Common myeloid progenitor, CD34-positive (primary cell): ENCODE data around the gene PID1.

ENCODE experiments used
- CTCF ChIA-PET: fragments of 350-600 bp; sonication (Branson Sonifier 250); formaldehyde crosslinking; loops from one replicate; lab custom pipeline; 2021; ENCODE audit warnings: antibody characterized with exemption; lab: Charles Lee
- POLR2A ChIA-PET: fragments of 350-600 bp; sonication (Branson Sonifier 250); formaldehyde crosslinking; loops from one replicate; lab custom pipeline; 2021; ENCODE audit warnings: antibody characterized with exemption; lab: Charles Lee
- DNase-seq, 3 donors: peaks; one replicate each; pipeline versions ENCODE4 v3.0.0 to v3.0.0-alpha.2; 2013
- H3K27ac ChIP-seq, 2 experiments: 1 replicate in 1 of 2; 2 replicates in 1 of 2; pipeline ENCODE4 v1.7.0; 2013; ENCODE audit warnings: inconsistent platforms in 2 of 2, low read length in 2 of 2, mild to moderate bottlenecking in 2 of 2, low read depth in 1 of 2, moderate library complexity in 1 of 2; ENCODE audit not compliant: severe bottlenecking in 2 of 2, insufficient read depth in 1 of 2, poor library complexity in 1 of 2
- H3K27me3 ChIP-seq, 5 experiments: replicated peaks in 2 of 5; 1 replicate in 3 of 5; 2 replicates in 2 of 5; pipeline versions ENCODE4 v1.6.1 to v1.7.0; 2013; ENCODE audit warnings: low read length in 4 of 5, mild to moderate bottlenecking in 2 of 5, moderate library complexity in 2 of 5, inconsistent platforms in 1 of 5; ENCODE audit not compliant: insufficient read depth in 5 of 5, control insufficient read depth in 4 of 5
- H3K36me3 ChIP-seq, 4 experiments: 1 replicate in 2 of 4; 2 replicates in 2 of 4; pipeline versions ENCODE4 v1.6.1 to v1.7.0; 2013; ENCODE audit warnings: low read length in 3 of 4, control low read depth in 1 of 4, mild to moderate bottlenecking in 1 of 4; ENCODE audit not compliant: control insufficient read depth in 4 of 4, insufficient read depth in 4 of 4
- H3K4me1 ChIP-seq, 4 experiments: 1 replicate in 3 of 4; 2 replicates in 1 of 4; pipeline versions ENCODE4 v1.6.1 to v1.7.1; 2013; ENCODE audit warnings: low read length in 3 of 4, mild to moderate bottlenecking in 3 of 4, control low read depth in 1 of 4, inconsistent platforms in 1 of 4, moderate library complexity in 1 of 4; ENCODE audit not compliant: control insufficient read depth in 4 of 4, insufficient read depth in 4 of 4; ENCODE audit errors: control extremely low read depth in 1 of 4
- H3K4me3 ChIP-seq, 7 experiments: 1 replicate in 4 of 7; 2 replicates in 3 of 7; pipeline versions ENCODE4 v1.5.1 to v1.7.0; 2013; ENCODE audit warnings: mild to moderate bottlenecking in 7 of 7, low read length in 6 of 7, moderate library complexity in 6 of 7, inconsistent platforms in 2 of 7, low read depth in 2 of 7, control low read depth in 1 of 7; ENCODE audit not compliant: insufficient read depth in 4 of 7, control insufficient read depth in 1 of 7; ENCODE audit errors: extremely low read depth in 1 of 7
- H3K9me3 ChIP-seq, 5 experiments: 1 replicate in 4 of 5; 2 replicates in 1 of 5; pipeline versions ENCODE4 v1.6.1 to v1.7.1; 2013; ENCODE audit warnings: low read length in 4 of 5, mild to moderate bottlenecking in 2 of 5, inconsistent platforms in 1 of 5, low read depth in 1 of 5, moderate library complexity in 1 of 5; ENCODE audit not compliant: control insufficient read depth in 4 of 5, insufficient read depth in 2 of 5; ENCODE audit errors: control extremely low read depth in 1 of 5
- WGBS: methylation state at CpG from one replicate; pipeline ENCODE4 v1.1.5; 2013; ENCODE audit not compliant: insufficient coverage; 5-methylcytosine and 5-hydroxymethylcytosine counted together

Gene PID1

GRCh38 chr2:228999326-228999725 is 271.8 kb downstream of the PID1 start:
- POLR2A ChIA-PET, result no interaction called here
- 100% methylated on average over 1 of the region's 1 CpG for WGBS
- CTCF ChIA-PET, result no interaction called here
- H3K4me3 ChIP-seq, result no peak overlapping the region
- peaks cover 0 to 10% (median 4%) of the 10 kb centered on the region in 5 experiments for H3K9me3 ChIP-seq
- H3K36me3 ChIP-seq, result no peaks in the 10 kb centered on the region
- no peaks in the 10 kb centered on the region for H3K4me1 ChIP-seq
- no peak for DNase-seq
- H3K27ac ChIP-seq, result no peak overlapping the region
- no peaks in the 10 kb centered on the region for H3K27me3 ChIP-seq

- DNase-seq, result no peak
- no peak overlapping the region for H3K27ac ChIP-seq
- H3K4me3 ChIP-seq, result no peak overlapping the region
- no peaks in the 10 kb centered on the region for H3K36me3 ChIP-seq
- POLR2A ChIA-PET, result no interaction called here
- CTCF ChIA-PET, result interaction anchor here (0.6 kb wide), 1 partner anchor 959 kb away, joined by 3 read pairs; no protein-coding TSS in a partner anchor
- no peaks in the 10 kb centered on the region for H3K4me1 ChIP-seq
- peaks cover 1 to 16% (median 13%) of the 10 kb centered on the region in 5 experiments for H3K9me3 ChIP-seq
- WGBS, result 100% methylated on average over 1 of the region's 3 CpGs
- H3K27me3 ChIP-seq, result no peaks in the 10 kb centered on the region
Measured at GRCh38 chr2:228988786-228989185, 282.3 kb downstream of the PID1 start.

DNA sequence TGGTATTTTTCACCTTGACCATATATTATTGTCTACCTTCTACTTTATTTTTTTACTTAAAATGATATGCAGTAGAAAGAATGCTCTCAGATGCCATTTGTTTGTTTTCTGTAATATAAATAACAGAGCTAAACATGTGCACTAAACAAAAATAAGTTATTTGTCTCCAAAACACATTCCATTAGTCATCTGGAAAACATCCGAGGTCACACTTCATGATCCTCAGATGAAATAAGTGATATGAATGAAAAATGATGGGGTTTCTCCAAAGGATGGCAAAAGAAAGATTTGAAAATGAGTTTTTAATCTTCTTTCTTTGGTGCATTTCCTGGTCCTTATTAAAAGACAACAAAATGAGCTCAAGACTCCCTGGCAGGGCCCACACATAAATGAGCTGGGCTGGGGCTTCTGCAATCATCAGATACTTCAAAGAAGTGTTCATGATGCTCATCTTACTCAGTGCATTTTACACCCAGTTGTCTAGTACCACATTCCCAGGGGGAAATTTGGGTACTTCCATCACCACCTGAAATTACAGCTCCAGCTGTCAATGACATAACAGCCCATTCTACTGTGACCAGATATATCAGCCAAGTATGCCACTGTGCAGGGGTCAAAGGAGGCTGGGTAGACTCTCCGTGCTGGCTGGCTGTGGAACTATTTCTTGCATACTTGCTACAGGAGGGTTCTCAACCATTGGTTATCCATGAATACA is 283.5 kb downstream of the PID1 start:
- peaks cover 2 to 11% (median 6%) of the 10 kb centered on the region in 5 experiments for H3K9me3 ChIP-seq
- POLR2A ChIA-PET, result no interaction called here
- no peaks in the 10 kb centered on the region for H3K4me1 ChIP-seq
- H3K36me3 ChIP-seq, result no peaks in the 10 kb centered on the region
- no CpG with 5 or more reads among the region's 2 CpGs for WGBS
- no peak for DNase-seq
- no peak overlapping the region for H3K27ac ChIP-seq
- H3K27me3 ChIP-seq, result no peaks in the 10 kb centered on the region
- H3K4me3 ChIP-seq, result no peak overlapping the region
- CTCF ChIA-PET, result no interaction called here

GRCh38 chr2:228986961-228987360 is 284.1 kb downstream of the PID1 start:
- Histone ChIP-seq H3K27me3 (no peaks in the 10 kb centered on the region), H3K4me3 (no peak overlapping the region), H3K27ac (no peak overlapping the region), H3K9me3 (peaks cover 0 to 5% (median 3%) of the 10 kb centered on the region in 5 experiments), H3K36me3 (no peaks in the 10 kb centered on the region), H3K4me1 (no peaks in the 10 kb centered on the region)
- no CpG with 5 or more reads among the region's 1 CpG for WGBS
- DNase-seq, result no peak
- CTCF ChIA-PET, result no interaction called here
- POLR2A ChIA-PET, result no interaction called here

- Histone ChIP-seq H3K4me1 (no peaks in the 10 kb centered on the region), H3K27me3 (no peaks in the 10 kb centered on the region), H3K36me3 (no peaks in the 10 kb centered on the region), H3K27ac (no peak overlapping the region), H3K4me3 (no peak overlapping the region), H3K9me3 (peaks cover 0 to 4% (median 3%) of the 10 kb centered on the region in 5 experiments)
- WGBS, result 86% methylated on average over 3 of the region's 4 CpGs
- CTCF ChIA-PET, result no interaction called here
- POLR2A ChIA-PET, result no interaction called here
- no peak for DNase-seq
Measured at GRCh38 chr2:228983700-228984099, 287.4 kb downstream of the PID1 start.

DNA sequence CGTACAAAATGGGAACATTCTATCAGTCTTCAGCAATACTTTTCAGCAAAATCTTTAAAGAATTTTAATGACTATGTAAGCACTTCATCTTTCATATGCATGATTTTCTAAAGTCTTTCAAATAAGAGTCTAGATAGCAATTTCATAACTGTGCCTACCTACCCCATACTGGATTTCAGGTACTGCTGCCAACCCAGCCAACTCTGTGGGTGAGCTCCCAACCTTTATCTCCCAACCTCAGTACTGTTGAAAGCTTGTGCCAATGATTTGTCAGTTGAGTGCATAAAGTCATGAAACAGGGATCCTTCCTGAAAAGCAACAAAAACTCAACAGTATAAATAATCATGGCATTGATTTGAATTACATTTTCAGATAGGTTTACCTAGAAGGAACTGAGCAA is 296.9 kb downstream of the PID1 start:
- Histone ChIP-seq H3K9me3 (no peaks in the 10 kb centered on the region), H3K27me3 (no peaks in the 10 kb centered on the region), H3K36me3 (no peaks in the 10 kb centered on the region), H3K27ac (no peak overlapping the region), H3K4me1 (no peaks in the 10 kb centered on the region), H3K4me3 (no peak overlapping the region)
- CTCF ChIA-PET, result no interaction called here
- no peak for DNase-seq
- POLR2A ChIA-PET, result no interaction called here
- WGBS, result no CpG with 5 or more reads among the region's 1 CpG
